Stimulated activated CD8-positive, alpha-beta memory T cell treated with anti-CD3 and anti-CD28 coated beads, Interleukin-4, amount 100 ng/mL, for 24 hours (primary cell): ENCODE results near the gene C1orf210.

ENCODE experiments used
- DNase-seq: peaks from one replicate; pipeline ENCODE4 v3.0.0-alpha.2; 2020; ENCODE audit warnings: low read depth

Gene C1orf210

DNA sequence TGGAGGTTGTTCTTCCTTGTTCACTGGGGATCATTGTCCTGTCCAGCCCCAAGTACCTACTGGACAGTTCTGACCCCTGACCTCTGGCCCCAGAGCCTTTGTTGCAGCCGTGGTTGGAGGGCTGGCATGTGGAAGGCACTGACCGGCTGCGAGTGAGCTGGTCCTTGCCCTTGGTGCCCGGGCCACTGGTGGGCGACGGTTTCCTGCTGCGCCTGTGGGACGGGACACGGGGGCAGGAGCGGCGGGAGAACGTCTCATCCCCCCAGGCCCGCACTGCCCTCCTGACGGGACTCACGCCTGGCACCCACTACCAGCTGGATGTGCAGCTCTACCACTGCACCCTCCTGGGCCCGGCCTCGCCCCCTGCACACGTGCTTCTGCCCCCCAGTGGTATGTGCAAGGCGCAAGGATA is 26.8 kb upstream of the C1orf210 start:
- no peak for DNase-seq

DNA sequence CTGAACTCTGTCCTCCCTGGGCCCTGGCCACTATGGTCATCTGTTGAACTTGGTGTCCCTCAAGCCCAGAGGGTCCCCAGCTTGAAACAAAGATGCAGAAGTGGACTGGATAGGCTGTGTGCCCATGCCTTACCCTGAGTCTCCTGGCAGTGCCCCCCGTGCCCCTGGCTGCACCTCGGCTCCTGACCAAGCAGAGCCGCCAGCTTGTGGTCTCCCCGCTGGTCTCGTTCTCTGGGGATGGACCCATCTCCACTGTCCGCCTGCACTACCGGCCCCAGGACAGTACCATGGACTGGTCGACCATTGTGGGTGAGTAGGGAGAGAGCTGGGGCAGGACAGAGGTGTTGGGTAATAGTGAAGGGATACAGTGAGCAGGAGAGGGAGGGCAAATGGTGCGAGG is 26.1 kb upstream of the C1orf210 start:
- no peak for DNase-seq

DNA sequence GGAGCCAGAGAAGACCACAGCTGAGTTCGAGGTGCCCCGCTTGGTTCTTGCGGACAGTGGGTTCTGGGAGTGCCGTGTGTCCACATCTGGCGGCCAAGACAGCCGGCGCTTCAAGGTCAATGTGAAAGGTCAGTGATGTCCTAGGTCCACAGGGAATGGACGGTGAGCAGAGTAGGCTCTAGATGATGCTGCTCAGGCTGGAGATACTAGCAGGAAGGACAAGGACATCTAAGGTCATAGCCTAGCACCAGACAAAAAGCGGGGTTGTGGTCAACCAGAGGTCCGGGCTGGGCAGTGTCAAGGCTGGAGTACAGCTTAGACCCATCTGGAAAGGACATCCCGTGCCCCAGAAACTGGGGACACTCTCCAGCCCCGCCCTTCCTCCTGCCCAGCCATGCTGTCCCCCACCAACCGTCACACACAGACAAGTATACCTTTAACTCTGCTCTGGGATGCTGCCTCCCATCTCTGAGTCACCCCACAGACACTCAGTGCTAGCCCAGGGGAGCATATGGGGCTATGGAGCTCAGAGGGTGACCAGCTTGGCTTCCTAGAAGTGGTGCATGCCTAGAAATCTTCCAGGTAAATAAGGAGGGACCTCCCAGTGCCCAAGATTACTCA is 24.1 kb upstream of the C1orf210 start:
- DNase-seq, result no peak

DNA sequence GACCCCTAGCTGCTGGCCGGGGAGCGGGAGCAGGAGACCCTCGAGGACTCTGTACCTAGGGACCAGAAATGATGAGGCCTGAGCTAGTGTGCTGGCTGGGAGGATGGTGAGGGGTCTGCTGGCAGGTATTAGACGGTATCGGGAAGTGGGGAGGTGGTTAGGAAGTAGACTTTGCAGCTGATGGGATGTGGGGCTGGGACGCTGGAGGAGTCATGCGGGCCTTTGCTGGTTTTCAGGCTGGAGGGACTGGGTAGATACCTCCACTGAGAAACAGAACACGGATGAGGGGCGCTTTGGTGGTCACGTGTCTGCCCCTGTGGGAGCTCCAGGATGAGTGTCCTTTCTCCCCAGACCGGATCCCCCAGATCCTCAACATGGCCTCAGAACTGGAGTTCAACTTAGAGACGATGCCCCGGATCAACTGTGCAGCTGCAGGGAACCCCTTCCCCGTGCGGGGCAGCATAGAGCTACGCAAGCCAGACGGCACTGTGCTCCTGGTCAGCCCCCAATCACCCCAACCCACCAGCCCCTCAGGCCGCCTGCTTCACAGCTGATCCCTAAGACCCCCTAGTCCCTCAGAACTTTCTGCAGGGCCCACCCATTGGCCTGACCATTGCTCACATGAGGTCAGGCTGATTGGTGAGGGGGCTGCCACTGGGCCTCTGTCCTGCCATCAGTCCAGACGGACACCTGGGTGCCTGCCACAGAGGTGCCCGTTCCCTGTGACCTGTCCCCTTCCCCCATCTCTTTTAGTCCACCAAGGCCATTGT is 23.4 kb upstream of the C1orf210 start:
- no peak for DNase-seq

DNA sequence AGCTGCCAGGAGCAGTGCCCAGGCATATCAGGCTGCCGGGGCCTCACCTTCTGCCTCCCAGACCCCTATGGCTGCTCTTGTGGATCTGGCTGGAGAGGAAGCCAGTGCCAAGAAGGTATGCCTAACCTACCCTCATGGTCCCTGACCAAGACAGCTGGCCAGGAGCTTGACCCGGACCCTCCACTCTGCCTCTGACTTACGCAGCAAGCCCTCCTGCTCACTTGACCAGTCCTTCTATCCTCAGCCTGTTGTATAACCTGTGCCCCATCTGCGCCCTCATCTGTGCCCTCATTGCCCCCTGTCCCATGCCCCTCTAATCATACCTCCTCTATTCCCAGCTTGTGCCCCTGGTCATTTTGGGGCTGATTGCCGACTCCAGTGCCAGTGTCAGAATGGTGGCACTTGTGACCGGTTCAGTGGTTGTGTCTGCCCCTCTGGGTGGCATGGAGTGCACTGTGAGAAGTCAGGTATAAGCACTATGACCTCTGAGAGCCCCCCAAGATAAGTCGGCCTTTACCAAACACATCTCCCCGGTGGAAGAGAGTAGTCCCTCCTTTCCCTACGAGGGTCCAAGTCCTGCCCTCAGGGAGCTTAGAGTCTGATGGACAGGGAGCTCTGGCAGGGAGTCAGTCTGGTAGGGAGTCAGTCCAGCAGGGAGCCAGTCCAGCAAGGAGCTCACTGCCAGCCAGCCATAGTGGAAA is 22.2 kb upstream of the C1orf210 start:
- DNase-seq, result no peak

DNA sequence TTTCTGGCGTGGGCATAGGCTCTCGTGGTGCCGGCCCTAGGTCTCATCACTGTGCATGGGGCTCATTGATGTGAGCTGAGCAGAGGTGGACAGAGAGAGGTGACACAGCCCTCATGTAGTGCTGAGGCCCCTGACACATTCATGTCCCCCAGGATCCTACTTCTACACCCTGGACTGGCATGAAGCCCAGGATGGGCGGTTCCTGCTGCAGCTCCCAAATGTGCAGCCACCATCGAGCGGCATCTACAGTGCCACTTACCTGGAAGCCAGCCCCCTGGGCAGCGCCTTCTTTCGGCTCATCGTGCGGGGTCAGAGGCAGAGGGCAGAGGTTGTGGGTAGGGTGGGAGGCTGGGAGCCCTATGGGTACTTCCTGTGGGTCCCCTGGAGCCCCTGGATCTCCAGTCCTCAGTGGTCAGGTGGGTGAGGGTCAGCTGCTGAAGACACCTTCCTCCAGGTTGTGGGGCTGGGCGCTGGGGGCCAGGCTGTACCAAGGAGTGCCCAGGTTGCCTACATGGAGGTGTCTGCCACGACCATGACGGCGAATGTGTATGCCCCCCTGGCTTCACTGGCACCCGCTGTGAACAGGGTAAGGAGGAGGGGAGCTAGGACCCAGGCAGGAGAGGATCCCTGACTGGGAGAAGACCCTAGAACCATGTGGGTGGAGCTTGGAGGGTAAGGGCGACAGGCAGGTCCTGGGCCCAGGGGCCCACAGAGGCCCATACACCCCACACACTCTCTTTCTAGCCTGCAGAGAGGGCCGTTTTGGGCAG is 21.5 kb upstream of the C1orf210 start:
- no peak for DNase-seq

DNA sequence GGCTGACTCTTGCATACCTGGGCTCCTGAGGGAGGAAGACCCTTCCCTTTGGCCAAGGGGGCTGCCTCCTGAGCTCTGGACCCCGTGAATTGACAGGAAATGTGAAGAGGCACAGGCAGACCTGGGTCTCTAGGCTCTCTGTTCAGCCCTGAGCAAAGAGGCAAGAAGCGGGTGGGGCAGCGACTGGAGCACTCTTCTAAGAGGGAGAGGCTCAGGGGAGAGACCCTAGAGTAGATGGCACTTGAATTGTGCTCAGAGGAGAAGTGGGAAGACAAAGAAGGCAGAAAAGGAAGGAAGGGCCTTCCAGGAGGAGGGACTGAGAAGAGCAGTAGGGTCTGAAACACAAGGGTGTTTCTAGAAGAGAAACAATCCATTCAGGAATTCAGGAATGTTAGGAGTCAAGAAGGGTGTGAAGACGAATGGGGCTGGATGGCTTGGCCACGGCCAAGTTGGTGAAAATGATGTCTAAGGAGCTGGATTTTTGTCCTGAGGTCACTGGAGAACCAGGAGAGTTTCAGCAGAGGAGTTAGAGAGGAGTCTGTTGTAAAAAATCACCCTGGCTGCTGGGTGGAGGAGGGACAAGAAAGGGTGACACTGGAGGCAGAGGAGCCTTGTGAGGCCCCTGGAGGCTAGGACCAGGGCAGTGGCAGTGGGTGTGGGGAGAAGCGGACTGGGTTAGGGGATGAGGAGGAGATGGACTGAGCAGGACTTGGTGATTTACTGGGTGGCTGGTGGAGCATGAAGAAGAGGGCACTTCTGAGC is 20.7 kb upstream of the C1orf210 start:
- DNase-seq, result no peak

DNA sequence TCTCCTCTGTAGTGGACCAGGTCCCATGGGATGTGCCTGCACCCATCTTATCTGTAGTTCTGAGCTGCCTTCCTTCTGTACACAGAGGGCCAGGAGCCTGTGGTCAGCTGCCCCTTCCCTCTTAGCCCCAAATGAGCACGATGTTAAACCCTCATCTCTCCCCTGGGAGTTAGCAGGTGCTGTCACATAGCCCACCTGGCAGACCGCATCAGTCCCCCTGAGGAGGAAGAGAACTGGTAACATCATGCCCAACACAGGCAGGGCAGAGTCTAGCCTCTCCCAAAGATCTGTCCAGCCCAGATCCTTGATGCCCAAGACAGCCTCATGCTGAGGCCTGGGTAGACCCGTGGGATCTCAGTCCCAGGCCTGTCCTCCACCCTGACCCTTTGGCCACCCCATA is 20.1 kb upstream of the C1orf210 start:
- no peak for DNase-seq

DNA sequence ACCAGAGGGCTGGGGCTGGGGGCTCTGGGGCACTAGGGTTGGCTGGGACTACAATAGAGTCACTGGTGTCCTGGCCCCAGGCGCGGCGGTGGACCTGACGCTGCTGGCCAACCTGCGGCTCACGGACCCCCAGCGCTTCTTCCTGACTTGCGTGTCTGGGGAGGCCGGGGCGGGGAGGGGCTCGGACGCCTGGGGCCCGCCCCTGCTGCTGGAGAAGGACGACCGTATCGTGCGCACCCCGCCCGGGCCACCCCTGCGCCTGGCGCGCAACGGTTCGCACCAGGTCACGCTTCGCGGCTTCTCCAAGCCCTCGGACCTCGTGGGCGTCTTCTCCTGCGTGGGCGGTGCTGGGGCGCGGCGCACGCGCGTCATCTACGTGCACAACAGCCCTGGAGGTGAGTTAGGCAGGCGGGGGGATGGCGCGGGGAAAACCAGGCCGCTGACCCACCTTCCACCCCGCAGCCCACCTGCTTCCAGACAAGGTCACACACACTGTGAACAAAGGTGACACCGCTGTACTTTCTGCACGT is 19.5 kb upstream of the C1orf210 start:
- DNase-seq, result no peak

DNA sequence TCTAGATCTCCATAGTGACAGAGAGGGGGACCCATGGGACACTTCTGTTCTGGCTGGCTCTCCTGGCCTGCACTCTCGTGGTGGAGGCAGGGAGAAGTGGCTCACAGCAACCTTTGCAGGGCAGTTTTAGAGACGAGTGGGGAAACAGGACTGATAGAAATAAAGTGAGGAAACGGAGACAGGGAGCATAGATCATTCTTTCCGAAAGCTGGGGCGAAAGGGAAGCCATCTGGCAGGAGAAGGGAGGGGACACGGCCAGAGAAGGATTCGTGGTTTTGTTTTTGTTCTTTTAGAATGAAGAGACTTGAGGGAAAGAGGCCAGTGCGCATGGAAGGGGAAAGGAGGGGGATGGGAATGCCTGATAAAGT is 18.9 kb upstream of the C1orf210 start:
- no peak for DNase-seq

DNA sequence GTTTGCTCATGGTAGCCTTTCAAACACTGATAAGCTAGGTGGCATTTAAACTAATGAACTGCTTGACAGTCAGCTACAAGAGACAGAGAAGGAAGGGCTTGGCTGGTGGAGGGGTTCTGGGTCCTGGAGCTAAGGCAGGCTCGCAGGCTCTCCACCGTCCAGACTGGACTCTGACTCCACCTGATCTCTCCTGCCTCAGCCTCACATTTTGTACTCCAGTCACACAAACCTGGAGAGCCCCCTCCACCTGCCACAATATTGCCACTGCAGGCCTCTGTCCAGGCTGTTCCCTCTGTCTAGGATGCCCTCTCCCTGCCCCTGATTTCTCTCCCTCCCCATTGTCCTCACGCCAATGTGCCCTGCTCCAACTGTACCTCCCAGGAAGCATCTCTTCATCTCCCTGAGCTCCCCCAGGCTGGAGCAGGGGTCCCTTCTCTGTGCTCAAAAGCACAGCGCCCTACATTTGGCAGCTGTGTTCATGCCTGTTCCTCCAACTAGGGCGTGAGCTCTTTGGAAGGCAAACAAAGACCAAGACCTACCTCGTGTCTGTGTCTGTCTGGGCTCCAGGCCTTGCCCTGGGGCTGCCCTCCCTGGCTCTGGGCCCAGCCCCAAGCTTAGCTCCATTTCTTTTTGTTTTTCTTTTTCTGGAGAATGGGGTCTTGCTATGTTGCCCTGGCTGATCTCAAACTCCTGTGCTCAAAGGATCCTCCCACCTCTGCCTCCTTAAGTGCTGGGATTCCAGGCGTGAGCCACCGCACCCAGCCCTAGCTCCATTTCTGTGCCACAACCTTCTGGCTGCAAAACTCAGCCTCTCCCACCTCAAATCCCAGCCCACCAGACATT is 18.3 kb upstream of the C1orf210 start:
- DNase-seq, result no peak

DNA sequence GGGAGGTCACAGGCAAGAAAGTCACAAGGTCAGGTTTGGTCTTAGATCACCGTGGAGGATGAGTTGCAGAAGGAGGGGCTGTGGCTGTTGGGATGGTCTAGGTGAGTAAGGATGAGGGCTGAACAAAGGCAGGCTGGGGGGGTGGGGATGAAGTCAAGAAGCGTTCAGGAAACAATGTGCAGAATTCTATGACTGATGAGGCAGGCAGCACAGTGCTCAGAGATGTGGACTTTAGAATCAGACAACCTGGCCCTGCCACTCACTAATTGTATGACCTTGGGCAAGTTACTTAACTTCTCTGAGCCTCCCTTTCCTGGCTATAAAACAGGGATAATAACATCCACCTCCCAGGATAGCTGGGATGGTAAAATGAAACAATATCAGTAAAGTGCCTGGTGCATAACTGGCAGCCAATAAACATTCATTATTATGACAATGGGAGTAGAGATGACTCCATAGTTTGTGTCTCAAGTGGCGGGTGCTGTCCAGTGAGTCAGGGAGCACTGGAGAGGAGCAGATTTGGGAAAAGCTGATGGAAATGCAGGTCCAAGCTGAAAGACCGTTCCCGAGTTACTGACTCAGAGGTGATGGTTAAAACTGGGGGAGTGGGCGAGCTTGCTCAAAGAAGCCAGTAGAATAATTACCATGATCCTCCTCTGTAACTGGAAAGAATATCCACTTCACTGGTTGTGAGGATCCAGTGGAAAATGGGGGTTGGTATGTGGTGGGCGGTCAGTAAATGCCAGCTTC is 17.5 kb upstream of the C1orf210 start:
- no peak for DNase-seq

DNA sequence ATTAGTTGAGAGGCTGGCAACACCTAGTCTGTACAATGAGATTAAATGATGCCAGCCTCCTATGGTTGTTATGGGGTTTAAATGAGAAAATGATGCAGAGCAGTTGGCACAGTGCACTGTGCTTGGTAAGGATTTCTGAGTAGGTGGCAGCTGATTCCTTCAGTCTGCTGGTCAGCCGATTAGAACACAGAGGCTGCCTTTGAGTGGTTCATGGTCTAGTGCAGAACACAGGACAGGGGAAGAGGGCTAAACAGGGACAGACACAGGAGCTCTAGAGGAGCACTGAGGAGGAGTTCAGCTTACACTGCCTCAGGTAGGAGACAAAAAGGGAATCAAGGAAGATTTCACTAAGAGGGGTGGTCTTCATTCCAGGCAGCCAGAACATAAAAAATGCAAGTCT is 16.8 kb upstream of the C1orf210 start:
- DNase-seq, result no peak

DNA sequence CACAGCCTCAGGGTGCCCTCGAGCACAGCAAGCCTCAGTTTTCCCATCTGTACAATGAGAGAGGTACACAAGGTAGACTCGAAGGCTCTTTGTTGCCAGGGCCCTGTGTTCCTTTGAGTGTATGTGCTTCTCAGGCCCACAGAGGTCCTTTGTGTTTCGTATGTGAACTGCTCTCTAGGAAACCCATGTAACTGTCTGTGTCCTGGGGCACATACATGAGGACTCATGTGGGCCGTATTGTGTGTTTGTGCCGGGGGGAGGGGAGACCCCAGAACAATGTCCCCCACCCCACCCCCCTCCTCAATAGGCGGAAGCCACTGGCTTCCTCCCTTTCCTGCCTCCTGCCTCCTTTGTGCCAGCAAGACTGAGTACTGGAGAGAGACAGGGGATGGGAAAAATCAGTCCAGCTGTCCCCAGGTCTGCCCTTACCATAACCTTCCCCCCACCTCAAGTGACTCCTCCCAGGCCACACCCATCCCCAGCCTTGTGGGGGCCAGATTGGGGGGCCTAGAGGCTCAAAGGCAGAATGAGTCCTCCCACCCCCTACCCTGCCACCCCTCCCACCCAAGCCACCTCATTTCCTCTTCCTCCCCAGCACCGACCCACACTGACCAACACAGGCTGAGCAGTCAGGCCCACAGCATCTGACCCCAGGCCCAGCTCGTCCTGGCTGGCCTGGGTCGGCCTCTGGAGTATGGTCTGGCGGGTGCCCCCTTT is 15.2 kb upstream of the C1orf210 start, which contains the start of gene TIE1:
TSS of gene TIE1 (plus strand) at position 605 of the 717 bp plus-strand sequence. CDS start at position 695, 90 bp downstream.
- no peak for DNase-seq

DNA sequence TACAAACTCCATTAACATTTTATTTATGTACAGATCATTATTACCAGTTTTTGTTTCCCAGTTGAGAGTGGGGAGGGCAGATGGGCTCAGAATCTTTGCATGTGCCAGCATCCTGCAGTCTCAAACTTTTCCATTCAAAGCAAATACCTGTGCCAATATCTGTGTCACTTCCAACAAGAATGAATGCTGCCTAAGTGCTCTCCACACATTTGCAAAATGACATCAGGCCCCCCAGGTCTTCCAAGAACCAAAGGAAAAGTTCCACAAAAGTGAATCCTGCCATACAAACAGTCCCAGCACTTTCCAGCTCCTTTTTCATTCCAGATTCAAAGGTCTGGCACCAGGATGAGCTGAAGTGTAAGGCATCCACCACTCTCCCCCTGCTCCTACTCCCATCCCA is 13.7 kb upstream of the C1orf210 start:
- no peak for DNase-seq

DNA sequence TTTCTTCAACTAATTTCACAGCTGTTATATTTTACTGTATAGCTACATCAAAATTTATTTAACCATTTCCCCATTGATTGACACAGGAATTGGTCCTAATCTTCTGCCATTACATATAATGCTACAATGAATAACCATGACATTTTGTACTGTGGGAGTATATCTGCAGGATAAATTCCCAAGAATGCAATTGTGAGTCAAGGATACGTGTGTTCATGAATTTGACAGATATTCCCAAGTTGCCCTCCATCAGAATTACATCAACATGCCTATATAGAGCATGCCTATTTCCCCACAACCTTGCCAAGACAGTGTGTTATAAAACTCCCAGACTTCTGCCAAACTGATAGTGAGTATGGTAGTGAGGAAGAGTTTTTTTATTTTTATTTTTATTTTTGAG is 12.7 kb upstream of the C1orf210 start:
- no peak for DNase-seq

DNA sequence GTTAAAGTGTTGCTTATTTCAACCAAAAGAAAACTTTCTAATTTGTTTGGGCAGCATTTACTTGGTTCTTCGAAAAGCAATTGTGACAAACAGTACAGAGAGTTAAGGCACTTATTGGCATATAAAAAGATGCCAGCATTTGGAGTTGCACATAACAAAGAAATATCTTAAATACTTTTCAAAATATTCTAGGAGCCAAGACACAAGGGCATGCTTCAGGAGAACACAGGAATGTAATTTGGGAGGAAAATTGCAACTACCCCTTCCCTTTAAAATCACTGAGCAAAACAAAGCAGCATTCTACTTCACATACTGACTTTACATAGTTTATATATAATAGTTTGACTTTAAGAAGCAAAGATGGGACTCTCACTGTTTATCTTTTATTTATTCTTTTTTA is 10.8 kb upstream of the C1orf210 start:
- no peak for DNase-seq

DNA sequence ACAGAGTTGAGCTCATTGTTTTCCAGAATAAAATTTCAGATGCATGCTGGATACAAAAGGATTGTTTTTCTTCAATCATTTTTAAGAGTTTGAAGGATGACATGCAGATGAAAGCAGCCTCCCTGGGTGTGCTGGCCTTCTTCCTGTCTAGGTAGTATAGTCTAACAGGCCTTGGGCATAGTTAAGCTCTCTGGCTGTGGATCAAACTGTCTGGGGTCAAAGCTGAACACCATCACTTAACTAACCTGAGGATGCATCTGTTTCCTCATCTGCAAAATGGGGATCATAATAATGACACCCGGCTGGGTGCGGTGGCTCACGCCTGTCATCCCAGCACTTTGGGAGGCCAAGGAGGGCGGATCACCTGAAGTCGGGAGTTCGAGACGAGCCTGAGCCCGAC is 9.4 kb upstream of the C1orf210 start:
- no peak for DNase-seq
